Activated CD4-positive, alpha-beta T cell treated with anti-CD3 and anti-CD28 coated beads for 4 hours (primary cell): ENCODE measurements around the gene GRIP2.

ENCODE experiments used
- DNase-seq, 2 donors: peaks; one replicate each; pipeline ENCODE4 v3.0.0-alpha.2; 2020

Gene GRIP2

GRCh38 chr3:14505001-14505802, 34.9 kb downstream of the GRIP2 start:
- no peak for DNase-seq

DNA sequence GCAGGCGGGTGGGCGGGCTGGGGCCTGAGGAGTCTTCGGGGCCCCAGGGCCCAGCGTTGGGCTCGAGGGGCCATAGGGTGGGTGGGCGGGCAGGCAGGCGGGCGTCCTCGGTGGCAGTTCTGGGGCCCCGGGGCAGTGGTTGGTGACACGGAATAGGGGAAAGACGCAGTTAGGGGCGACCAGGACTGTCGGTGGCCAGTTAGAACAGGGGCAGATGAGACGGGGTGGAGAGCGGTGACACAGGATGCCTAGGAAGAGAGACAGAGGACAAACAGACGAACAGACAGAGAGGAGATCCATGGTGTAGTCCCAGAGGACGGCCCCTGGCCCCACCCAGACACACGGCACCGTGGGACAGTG, 36.5 kb downstream of the GRIP2 start:
- no peak for DNase-seq

GRCh38 chr3:14503033-14503705, 37.0 kb downstream of the GRIP2 start:
- no peak for DNase-seq

DNA sequence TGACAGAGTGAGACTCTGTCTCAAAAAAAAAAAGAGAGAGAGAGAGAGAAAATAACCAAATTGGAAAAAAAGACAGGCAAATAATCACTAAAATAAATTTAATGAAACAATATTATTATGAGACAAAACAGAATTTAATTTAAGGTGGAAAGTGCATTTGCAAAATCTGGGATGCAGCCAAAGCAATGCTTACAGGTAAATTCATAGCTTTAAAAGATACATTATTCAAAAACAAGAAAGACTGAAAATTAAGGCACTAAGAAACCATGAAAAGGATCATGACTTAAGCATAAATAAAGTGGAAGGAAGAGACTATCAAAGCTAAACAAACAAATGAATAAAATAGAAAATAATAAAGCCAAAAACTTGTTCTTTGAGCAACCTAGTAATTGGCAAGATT, 37.7 kb downstream of the GRIP2 start:
- DNase-seq = no peak

- DNase-seq = no peak
These were observed 42.8 kb downstream of the GRIP2 start for GRCh38 chr3:14497321-14497720.

DNA sequence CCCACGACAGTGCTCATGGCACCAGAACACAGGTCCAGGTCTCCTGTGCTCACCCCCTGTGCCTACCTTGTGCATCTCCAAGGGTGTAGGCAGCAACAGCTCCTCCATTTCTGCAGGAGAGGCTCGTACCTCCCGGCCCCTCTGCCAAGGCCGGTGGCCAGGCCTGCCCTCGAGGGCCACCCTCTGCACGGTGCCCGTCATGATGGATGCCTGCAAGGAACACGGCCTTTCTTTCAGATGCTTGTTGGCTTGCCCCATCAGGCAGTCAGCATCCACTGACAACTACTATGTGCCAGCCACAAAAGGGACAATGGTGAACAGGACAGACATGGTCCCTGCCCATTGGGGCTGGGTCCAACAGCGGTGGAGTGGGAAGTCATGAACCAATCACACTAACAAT, 43.8 kb downstream of the GRIP2 start:
- DNase-seq = no peak

GRCh38 chr3:14494973-14495300, 45.2 kb downstream of the GRIP2 start:
- DNase-seq = no peak

GRCh38 chr3:14494279-14494972, 45.7 kb downstream of the GRIP2 start:
- DNase-seq = no peak

- DNase-seq = no peak
These were observed 46.9 kb downstream of the GRIP2 start for GRCh38 chr3:14492948-14493881.

DNA sequence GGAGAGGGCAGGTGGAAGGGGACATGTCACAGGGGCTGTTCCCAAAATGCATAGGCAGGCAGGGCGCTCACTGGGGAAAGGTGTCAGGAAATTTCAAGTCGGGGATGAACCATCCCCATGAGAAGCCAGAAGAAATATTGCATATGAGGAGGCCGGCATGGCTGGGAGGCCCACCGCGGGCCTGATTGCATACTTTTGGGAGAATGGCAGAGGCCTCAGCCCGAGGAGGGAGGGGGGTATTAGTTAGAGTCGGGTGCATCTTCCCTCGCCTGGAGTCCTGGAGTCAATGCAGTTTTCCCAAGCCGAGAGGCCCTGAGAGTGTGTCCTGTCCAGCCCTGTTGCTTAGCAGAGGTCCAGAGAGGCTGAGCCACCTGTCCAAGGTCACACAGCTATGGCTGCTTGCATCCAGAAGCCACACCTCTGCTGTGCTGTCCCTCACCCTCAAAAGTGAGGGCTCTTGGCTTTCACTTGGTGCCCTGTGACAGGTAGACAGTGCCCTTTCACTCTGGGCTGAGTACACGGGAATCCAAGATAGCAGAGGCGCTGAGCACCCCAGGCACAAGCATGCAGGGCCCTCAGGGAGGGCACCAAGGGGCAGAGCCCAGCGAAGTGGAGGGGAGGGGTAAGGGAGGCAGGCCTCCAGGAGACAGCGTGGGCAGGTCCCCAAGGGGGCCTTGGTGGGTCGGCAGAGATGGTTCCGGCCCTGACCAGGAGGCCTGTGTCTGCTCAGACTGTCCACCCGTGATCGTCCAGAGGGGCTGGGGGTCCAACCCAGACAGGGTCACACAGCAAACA, 48.5 kb downstream of the GRIP2 start:
- DNase-seq = no peak

GRCh38 chr3:14490831-14491230, 49.3 kb downstream of the GRIP2 start:
- DNase-seq = no peak

DNA sequence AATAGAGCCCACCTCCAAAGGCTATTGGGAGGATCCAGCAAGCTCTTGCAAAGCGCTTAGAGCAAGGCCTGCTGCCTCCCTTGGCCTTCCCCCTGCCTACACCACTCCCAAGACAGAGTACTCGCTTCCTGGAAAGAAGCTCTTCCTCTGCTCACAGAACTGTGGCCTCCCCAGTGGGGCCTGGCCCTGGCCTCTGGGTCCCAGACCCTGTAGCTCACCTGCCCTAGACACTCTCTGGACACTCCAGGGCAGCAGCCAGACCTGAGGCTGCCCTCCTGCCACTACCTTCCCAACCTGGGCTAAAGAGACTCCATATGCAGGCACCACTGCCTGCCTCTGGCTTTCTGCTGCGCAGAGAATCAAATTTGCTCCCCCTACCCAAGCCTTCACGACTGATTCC, 49.9 kb downstream of the GRIP2 start:
- no peak for DNase-seq

GRCh38 chr3:14489641-14490040, 50.5 kb downstream of the GRIP2 start:
- no peak for DNase-seq

GRCh38 chr3:14488286-14489041, 51.7 kb downstream of the GRIP2 start:
- no peak for DNase-seq

DNA sequence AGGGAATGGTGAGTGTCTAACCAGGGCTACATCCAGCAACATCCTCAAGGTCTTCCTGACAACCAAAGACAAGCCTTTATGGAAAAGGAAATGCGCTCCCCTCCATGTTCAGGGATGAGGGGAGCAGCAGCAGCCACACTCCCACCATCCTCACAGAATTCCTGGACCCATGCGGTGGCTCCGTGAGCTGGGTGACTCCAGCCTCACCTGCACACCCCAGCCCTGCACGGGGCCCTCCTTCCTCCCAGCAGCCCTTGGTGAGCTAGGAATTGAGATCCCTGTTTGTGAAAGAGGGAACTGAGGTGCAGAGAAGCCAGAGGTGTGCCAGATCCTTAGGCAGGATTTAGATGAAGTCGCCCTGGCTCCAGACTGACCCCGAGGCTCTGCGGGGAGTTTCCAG, 52.3 kb downstream of the GRIP2 start:
- DNase-seq = no peak

DNA sequence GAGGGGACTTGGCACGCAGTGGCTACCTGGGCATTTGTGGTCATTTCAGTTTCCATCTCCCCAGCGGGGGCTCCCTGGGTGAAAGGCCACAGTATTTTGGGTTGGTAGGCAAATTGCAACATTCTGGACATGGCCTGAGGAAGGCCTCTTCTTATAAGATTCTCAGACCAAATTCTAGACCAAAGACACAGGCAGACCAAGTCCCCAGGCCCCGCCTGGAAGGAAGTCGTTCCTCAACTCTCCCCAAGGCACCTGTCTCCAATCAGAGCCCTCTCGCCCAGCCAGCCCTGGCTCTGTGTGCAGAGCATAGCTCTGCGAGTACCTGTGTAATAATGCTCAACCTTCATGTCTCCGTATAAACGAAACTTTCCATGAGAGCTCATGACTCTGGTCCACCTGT, 53.1 kb downstream of the GRIP2 start:
- no peak for DNase-seq

DNA sequence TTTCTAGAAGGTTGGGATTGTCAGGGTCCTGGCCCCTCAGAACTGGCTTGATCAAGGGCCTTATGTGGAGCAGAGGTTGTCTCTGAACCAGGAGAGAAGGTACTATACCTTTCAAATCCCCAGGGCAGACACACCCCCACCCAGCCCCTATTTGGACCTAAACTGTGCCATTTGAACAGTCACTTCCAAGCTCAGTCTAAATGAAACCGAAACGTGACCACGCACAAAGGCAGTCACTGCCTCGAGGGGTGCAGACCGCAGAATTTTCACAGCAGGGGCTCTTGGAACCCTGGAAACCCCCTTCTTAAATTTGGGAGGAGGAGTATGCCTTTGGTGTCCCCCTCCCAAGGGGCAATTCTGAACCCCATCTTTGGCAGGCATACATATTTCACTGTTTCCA, 53.7 kb downstream of the GRIP2 start:
- no peak for DNase-seq

GRCh38 chr3:14485981-14486380, 54.2 kb downstream of the GRIP2 start:
- no peak for DNase-seq

DNA sequence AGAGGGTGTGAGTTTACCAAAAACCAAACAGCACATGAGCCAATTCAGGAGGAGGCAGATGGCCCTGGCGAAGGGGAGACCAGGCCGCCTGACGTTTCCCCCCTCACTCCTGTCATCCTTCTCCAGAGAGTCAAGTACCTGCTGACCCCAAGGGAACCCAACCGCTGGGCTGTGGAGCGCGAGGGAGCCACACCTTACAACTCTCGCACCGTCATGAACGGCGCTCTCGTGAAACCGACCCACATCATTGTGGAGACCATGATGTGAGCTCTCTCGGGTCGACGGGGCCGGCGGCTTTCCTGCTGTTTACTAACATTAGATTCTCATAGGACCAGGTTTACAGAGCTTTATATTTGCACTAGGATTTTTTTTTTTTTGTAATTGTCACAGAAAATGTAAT, 55.4 kb downstream of the GRIP2 start:
- DNase-seq = no peak

- no peak for DNase-seq
These were observed 56.9 kb downstream of the GRIP2 start for GRCh38 chr3:14483286-14483685.

DNA sequence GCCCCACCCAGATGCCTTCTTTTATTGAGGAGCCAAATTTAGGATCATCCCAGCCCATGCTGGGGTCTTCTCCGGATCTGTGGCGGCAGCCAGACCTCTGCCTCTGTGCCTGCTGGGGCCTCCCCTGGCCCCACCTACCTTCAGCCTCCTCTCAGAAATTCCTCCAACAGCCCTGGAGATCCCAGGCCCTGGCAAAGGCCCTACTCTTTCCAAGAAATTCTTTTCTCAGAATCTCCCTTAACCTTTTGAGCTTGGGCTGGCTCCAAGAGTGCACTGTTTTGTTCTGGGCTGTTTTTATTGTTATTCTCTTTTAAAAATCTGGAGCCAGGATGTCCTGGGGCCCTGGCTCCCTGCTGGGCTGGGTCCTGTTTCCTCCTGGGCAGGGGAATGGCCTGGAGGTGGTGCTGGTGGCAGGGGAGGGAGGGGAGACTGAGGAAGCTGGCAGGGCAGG, 57.8 kb downstream of the GRIP2 start:
- no peak for DNase-seq
